RWPE2 (cell line): Measurements from ENCODE around the gene MTAP.

Experiments
- ATAC-seq: fragments of 200-7000 bp; cut with Tn5 transposase; 3 replicates; pipeline ENCODE4 v1.9.1; 2021; ENCODE audit warnings: low read depth
- DNase-seq: peaks from one replicate; pipeline ENCODE4 v3.0.0-alpha.2; 2020; ENCODE audit warnings: low spot score
- H3K27ac ChIP-seq: fragments of 450-650 bp; 2 replicates; pipeline ENCODE4 v1.5.1; 2017; ENCODE audit warnings: mild to moderate bottlenecking; ENCODE audit not compliant: poor library complexity, severe bottlenecking
- H3K27me3 ChIP-seq: fragments of 250-450 bp; sonication (Bioruptor Pico); 2 replicates; pipeline ENCODE4 v1.5.1; 2021; ENCODE audit warnings: mild to moderate bottlenecking, moderate library complexity; ENCODE audit not compliant: insufficient read depth, poor library complexity, severe bottlenecking
- H3K36me3 ChIP-seq: fragments of 250-450 bp; sonication (Bioruptor Pico); 2 replicates; pipeline ENCODE4 v1.5.1; 2020; ENCODE audit warnings: low read depth, mild to moderate bottlenecking, moderate library complexity
- H3K4me1 ChIP-seq: fragments of 250-450 bp; sonication (Bioruptor Pico); 2 replicates; pipeline ENCODE4 v1.5.1; 2021; ENCODE audit warnings: mild to moderate bottlenecking, moderate library complexity; ENCODE audit not compliant: insufficient read depth, poor library complexity, severe bottlenecking
- H3K4me3 ChIP-seq: fragments of 250-450 bp; sonication (Bioruptor Pico); 2 replicates; pipeline ENCODE4 v1.5.1; 2021; ENCODE audit warnings: mild to moderate bottlenecking, moderate library complexity; ENCODE audit not compliant: severe bottlenecking
- H3K9me3 ChIP-seq: fragments of 250-450 bp; sonication (Bioruptor Pico); 2 replicates; pipeline ENCODE4 v1.5.1; 2021; ENCODE audit warnings: mild to moderate bottlenecking, moderate library complexity; ENCODE audit not compliant: severe bottlenecking
- TF ChIP-seq, protein P1 (sequence below): fragments of 450-650 bp; IDR thresholded peaks from one replicate; pipeline ENCODE4 v1.5.1; 2017; ENCODE audit warnings: mild to moderate bottlenecking, moderate library complexity; ENCODE audit not compliant: poor library complexity, severe bottlenecking

Gene MTAP

DNA sequence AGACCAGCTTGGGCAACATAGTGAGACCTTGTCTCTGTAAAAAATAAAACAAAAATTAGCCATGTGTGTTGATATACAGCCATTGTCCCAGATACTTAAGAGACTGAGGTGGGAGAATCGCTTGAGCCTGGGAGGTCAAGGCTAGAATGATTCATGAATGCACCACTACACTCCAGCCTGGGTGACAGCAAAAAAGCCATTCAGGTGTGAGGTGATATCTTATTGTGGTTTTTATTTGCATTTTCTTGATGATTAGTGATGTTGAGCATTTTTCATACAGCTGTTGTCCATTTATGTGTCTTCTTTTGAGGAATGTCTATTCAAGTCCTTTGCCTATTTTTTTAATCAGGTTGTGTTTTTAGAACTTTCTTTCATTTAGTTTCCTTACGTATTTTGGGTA, 23.2 kb downstream of the MTAP start:
- ATAC-seq = no peak
- peaks cover 95% of the 10 kb centered on the region for H3K36me3 ChIP-seq

DNA sequence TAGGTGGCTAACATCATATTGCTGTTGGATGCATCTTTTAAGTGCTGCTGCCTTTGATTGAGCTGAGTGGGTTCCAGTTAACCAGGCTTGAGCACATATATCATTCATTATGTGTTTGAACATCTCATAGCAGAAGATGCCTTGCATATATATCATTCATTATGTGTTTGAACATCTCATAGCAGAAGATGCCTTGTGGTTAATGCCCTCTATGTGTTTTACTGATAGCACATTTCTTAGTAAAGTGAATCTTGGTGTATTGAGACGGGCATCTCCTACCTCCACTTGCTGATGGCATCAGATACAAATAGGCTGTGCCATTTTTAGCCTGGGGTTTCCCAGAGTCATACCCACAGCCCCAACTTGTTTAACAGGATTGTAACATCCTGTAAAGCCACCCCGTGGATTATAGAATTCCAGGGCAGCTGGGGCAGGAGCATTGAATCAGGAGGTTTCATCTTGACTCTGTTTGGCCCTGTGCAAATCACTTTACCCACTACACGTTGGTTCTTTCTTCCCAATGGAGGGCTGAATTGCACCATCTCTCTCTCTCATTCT, 26.5 kb downstream of the MTAP start:
- TF ChIP-seq, protein P1, sequence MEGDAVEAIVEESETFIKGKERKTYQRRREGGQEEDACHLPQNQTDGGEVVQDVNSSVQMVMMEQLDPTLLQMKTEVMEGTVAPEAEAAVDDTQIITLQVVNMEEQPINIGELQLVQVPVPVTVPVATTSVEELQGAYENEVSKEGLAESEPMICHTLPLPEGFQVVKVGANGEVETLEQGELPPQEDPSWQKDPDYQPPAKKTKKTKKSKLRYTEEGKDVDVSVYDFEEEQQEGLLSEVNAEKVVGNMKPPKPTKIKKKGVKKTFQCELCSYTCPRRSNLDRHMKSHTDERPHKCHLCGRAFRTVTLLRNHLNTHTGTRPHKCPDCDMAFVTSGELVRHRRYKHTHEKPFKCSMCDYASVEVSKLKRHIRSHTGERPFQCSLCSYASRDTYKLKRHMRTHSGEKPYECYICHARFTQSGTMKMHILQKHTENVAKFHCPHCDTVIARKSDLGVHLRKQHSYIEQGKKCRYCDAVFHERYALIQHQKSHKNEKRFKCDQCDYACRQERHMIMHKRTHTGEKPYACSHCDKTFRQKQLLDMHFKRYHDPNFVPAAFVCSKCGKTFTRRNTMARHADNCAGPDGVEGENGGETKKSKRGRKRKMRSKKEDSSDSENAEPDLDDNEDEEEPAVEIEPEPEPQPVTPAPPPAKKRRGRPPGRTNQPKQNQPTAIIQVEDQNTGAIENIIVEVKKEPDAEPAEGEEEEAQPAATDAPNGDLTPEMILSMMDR = no peak
- ATAC-seq = 0 out of 3 replicates have a peak, but pooled peaks have one; percentile 3
- Histone ChIP-seq H3K9me3 (no peaks in the 10 kb centered on the region), H3K27ac (peak overlapping the region; percentile 90), H3K4me3 (no peak overlapping the region), H3K27me3 (no peaks in the 10 kb centered on the region), H3K36me3 (peaks cover 86% of the 10 kb centered on the region), H3K4me1 (peaks cover 57% of the 10 kb centered on the region)
- DNase-seq = no peak

More for the DNA sequence above, 23.2 kb downstream of the MTAP start:
- Histone ChIP-seq H3K27ac (no peak overlapping the region), H3K9me3 (peaks cover 3% of the 10 kb centered on the region), H3K4me3 (no peak overlapping the region), H3K4me1 (peaks cover 26% of the 10 kb centered on the region), H3K27me3 (no peaks in the 10 kb centered on the region)
- TF ChIP-seq, protein P1 = no peak
- DNase-seq = no peak

DNA sequence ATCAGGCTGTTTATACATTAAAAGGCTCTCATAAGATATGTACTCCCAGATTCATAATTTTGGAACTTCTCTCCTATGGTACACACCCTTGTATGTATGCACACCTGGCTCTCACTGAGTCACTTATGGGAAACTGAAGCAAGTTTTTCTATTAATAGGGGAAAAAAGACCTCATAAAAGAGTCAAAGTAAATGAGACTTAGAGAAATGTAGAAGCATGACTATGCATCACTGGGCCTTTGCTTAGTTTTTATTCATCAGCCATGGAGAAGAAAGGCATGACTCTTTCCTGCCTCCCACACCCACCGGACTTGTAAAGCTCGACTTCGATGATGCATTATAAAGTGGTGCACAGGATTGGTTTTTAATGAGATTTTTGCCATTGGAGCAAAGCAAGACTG, 28.2 kb downstream of the MTAP start:
- TF ChIP-seq, protein P1 = no peak
- peak overlapping the region; percentile 90 for H3K27ac ChIP-seq
- H3K36me3 ChIP-seq = peaks cover 86% of the 10 kb centered on the region
- no peak overlapping the region for H3K4me3 ChIP-seq
- H3K27me3 ChIP-seq = no peaks in the 10 kb centered on the region
- peaks cover 70% of the 10 kb centered on the region for H3K4me1 ChIP-seq
- H3K9me3 ChIP-seq = no peaks in the 10 kb centered on the region
- DNase-seq (no peak), ATAC-seq (peak; percentile 51)

DNA sequence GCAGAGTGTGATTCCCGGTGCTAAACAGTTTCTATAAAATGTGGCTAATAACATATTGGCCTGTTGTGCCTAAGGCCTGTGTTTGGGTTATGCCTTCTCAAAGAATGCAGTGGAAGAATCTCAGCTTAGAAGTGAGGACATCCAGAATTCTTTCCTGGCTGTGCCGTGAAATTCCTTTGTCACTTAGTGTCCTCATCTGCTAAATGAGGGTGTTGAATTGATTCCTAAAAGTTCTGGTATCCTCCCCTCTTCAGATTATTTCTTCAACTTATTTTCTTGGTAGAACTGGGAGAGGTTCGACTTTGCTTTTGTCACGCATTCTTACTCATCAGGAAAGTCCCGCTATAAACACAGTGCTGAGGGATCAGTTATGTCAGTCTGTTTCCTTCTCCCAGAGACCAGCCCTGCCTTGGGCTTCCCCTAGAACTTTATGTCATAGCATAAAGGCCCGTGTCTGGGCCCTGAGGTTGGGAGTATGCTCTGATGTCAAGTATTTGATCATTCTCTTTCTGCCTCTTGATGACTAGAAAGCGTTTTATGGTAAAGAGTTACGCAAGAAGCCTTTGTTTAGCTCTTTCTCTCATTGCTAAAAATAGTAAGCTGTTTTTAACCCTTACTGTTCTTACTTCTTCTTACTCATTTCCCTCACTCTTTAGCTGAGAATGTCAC, 29.5 kb downstream of the MTAP start:
- TF ChIP-seq, protein P1 = no peak
- no peak overlapping the region for H3K4me3 ChIP-seq
- peak overlapping the region; percentile 90 for H3K27ac ChIP-seq
- H3K27me3 ChIP-seq = no peaks in the 10 kb centered on the region
- peaks cover 79% of the 10 kb centered on the region for H3K36me3 ChIP-seq
- DNase-seq (no peak), ATAC-seq (peak; percentile 44)
- no peaks in the 10 kb centered on the region for H3K9me3 ChIP-seq
- peaks cover 81% of the 10 kb centered on the region for H3K4me1 ChIP-seq
